ENCODE data around the gene CDH4.

DNA sequence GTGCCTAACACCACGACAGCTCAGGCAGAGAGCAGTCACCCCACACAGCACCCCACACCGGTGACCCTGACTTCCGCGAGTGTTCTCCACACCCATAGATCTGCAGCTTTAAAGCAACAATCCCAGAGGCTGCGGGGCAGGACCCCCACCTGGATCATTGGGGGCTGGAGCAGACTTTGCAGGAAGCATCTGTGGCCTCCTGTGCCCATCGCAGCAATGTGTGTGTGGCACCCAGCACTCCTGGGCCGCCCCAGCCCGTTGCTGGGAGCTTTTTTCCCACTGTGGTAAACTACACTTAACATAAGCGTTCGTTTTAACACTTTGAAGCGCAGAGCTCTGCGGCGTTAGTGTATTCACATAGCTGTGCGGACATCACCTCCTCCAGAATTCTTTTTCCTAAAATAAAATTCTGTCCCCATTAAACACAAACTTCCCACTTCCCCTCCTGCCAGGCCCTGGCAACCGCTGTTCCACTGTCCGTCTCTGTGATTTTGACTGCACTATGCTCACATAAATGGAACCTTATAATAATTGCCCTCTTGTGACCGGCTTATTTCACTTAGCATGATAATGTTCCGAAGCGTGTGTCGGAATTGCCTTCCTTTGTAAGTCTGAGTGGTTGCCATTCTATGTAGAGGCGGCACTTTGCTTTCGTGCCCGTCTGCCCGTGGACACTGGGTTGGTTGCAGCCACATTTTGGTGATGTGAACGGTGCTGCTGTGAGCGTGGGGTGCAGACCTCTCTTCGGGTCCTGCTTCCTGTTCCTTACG lies 382.5 kb downstream of the CDH4 start:
- TF ChIP-seq POLR2A (IDR thresholded peaks at IDR 0.05; ENCODE audit: low read depth, low read length), result no peak
- no peak for TF ChIP-seq CTCF (conservative IDR thresholded peaks at IDR 0.05; ENCODE audit: low read depth, low read length)
- no peak for TF ChIP-seq CEBPB (IDR thresholded peaks at IDR 0.05; ENCODE audit: low read depth, low read length)
- TF ChIP-seq RCOR1 (IDR thresholded peaks at IDR 0.05; ENCODE audit: insufficient replicate concordance, low read length), result no peak
- no peak for TF ChIP-seq MAZ (IDR thresholded peaks at IDR 0.05; ENCODE audit: borderline replicate concordance, low read depth, low read length)
- TF ChIP-seq FOS (IDR thresholded peaks at IDR 0.05; ENCODE audit: low read depth, low read length), result no peak

Data from IMR-90 (cell line).